GM19240 (cell line): ENCODE results near the gene GRK5.
"Not testable (repeated sequence)": the region's sequence is repeated elsewhere in the genome, so short reads cannot be mapped to it uniquely, and the experiment has no call there.

Source experiments
- DNase-seq: peaks from one replicate; pipeline ENCODE4 v3.0.0; 2011; ENCODE audit warnings: low spot score; ENCODE audit not compliant: insufficient read length

GRK5 gene

GRCh38 chr10:119221201-119221600 is 13.8 kb downstream of the GRK5 start:
- DNase-seq = no peak

DNA sequence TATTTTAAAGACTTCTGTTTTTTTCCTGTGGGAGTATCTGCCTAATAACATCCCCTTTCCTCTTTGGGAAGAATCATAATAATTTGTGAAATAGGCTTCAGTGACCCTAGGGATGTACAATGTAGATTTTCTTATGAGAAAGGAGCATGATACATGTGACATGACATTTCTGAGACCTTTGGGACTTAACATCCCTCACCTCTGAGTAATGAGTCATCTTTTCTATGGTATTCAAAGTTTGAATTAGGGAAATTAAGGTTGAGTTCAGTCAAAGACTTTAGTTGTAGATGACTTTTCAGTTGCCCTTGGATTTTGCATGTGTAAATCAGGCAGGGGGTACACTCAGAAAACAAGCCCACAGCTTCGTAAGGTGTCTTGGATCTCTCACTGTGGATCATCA is 14.3 kb downstream of the GRK5 start:
- no peak for DNase-seq

GRCh38 chr10:119222537-119222936 is 15.2 kb downstream of the GRK5 start:
- DNase-seq = no peak

DNA sequence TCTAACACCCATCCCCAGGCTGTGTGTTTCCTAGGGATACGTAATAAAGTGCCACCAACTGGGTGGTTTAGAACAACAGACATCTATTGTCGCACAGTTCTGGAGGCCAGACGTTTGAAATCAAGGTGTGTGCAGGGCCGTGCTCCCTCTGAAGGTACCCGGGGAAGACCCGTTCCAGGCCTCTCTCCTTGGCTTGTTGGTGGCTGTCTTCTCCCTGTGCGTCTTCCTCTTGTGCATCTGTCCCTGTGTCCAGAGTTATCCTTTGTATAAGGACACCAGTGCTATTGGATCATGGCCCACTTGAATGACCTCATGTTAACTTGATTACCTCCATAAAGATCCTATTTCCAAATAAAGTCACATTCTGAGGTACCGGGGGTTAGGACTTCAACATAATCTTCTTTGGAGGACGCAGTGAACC is 15.6 kb downstream of the GRK5 start:
- DNase-seq = no peak

DNA sequence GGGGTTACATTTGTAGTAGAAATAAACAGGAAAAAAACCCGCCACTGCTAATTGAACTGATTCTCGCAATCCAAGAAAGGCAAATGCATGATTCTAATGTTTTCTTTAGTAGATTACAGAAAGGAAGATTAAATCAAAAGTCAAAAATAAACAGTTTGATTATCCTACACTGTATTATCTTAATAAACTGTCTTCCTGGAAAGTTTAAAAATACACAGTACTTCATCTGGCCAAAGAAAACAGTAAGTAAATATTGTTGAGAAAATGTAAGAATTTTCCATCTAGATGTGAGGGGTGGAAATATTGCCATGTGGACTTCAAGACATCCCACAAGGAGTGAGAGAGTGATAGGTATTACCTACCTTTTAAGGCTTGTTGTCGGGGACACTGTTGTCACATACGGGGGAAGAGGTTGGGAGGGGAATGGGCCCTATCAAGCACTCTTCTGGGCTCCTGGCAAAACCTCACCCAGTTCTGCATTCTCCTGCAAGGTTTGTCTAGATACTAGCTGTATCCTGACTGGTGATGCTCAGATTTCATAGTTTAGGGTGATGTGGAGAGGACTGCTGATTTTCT is 17.8 kb downstream of the GRK5 start:
- DNase-seq = no peak

GRCh38 chr10:119227825-119228224 is 20.5 kb downstream of the GRK5 start:
- no peak for DNase-seq

DNA sequence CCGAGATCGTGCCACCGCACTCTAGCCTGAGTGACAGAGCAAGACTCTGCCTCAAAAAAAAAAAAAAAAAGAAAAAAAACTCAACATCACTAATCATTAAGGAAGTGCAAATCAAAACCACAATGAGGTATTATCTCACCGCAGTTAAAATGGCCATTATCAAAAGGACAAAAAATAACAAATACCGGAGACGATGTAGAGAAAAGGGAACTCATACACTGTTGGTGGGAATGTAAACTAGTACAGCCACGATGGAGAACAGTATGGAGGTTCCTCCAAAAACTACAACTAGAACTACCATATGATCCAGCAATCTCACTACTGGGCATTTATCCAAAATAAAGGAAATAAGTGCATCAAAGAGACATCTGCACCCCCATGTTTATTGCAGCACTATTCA is 24.3 kb downstream of the GRK5 start:
- no peak for DNase-seq

GRCh38 chr10:119232439-119232838 is 25.1 kb downstream of the GRK5 start:
- DNase-seq = not testable (repeated sequence)

GRCh38 chr10:119233123-119233820 is 25.9 kb downstream of the GRK5 start:
- DNase-seq = no peak

GRCh38 chr10:119233821-119234220 is 26.4 kb downstream of the GRK5 start:
- no peak for DNase-seq

DNA sequence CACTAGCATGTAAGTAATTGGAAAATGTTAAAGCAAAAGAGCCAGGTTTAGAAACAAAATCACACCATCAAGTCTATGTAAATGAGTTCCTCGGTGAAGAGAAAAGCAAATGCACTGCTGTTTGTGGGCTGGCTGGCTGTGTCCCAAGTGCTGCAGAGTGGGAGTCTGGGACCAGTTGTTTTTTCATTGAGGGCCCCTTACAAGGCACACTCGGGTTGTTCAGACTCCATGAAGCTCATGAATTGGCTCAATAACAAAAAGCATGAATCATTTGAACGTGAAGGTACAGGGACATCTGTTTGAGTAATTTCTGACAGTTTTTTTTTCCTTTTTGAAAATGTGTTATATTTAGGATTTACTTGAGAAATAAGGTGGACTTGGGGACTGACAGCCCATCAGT is 28.0 kb downstream of the GRK5 start:
- DNase-seq = no peak

DNA sequence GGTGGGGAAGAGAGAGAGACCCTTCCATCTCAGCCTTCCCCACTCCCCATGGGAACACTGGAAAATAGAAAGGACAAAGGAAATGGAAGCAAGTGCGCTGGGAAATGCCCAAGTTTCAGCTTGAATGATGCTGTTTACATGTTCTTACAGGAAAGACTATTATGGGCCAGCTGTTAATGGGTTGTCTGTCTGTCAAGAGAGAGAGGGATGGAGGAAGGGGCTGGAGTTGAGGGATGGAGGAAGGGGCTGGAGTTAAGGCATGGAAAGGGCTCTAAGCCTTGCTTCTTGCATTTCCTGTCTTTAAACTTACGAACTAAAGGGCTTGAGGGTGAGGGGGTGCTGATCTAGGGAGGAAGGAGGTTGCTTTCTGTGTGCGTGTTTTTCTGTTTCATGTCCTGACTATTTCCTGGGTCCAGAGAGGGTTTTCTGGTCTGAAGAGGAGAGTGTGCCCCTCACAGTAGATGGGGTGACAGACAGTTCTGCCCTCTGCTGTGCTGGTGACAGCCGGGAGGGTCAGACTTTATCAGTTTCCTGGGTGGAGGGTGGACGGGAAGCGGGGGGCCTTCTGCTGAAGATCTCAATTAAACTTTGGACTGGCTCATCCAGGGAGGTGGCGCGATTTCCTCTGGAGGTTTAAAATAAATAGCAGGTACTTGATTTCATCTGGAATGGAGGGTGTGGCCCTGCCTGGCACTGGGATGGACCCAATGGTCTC is 30.5 kb downstream of the GRK5 start:
- no peak for DNase-seq

DNA sequence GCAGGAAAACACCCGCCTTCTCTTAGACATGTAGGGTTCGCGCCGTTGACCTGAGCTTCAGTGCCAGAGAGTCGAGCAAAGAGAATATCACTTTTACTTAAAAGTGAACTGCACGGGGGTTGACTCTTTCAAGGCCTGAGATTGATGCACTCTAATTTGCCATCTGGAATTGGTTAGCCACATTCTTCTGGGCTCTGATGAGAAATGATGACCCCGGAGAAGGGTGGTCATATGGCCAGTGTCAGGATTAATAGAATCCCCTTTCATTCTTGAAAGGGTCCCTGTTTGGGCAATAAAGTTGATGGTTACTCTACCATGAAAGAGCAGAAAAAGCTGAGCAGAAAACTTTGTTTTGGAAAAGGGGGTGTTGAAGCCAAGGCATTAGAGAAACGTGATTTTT is 31.2 kb downstream of the GRK5 start:
- no peak for DNase-seq

- not testable (repeated sequence) for DNase-seq
These were observed 31.6 kb downstream of the GRK5 start for GRCh38 chr10:119239015-119239414.

DNA sequence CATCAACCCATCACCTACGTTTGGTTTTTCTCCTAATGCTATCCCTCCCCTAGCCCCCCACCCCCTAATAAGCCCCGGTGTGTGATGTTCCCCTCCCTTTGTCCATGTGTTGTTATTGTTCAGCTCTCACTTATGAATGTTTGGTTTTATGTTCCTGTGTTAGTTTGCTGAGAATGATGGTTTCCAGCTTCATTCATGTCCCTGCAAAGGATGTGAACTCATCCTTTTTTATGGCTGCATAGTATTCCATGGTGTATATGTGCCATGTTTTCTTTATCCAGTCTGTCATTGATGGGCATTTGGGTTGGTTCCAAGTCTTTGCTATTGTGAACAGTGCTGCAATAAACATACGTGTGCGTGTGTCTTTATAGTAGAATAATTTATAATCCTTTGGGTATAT is 32.3 kb downstream of the GRK5 start:
- not testable (repeated sequence) for DNase-seq

GRCh38 chr10:119241066-119241465 is 33.7 kb downstream of the GRK5 start:
- DNase-seq = no peak

DNA sequence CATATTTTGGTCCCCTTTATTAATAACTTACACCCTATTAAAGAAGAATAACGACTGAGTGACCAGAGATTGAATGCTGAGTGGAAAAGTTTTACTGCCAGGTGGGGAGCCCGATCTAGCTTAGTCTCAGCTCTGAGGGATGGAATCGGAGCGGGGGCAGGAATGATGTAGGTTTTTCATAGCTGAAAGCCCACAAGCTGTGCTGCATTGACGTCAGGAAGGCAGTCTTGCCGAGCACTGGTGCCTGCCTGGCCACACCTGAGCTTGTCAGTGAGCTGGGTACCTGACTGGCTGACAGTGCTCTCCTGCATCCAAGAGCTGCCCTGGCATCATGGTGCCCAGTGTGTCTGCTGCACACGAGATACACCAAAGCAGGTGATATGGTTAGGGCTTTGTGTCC is 34.8 kb downstream of the GRK5 start:
- DNase-seq = no peak

- no peak for DNase-seq
These were observed 36.1 kb downstream of the GRK5 start for GRCh38 chr10:119243488-119243887.

DNA sequence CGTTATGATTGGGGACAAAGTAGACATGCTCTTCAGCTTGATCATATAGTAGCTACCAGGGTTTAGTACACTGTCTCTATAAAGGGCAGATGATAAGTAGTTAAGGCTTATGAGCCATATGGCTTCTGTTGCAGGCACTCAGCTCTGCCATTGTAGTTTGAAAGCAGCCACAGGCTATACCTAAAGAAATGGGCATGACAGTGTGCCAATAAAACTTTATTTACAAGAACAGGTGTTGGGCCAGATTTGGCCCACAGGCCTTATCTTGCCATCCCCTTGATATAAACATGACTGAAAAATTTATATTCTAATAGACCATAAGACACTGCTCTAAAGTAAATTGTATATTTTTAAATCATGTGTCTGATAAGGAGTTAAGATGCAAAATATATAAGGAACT is 36.6 kb downstream of the GRK5 start:
- no peak for DNase-seq

GRCh38 chr10:119245272-119245671 is 37.9 kb downstream of the GRK5 start:
- DNase-seq = no peak

GRCh38 chr10:119246862-119247549 is 39.6 kb downstream of the GRK5 start:
- DNase-seq = no peak

- no peak for DNase-seq
These were observed 40.2 kb downstream of the GRK5 start for GRCh38 chr10:119247550-119247894.
